Activated CD8-positive, alpha-beta memory T cell treated with anti-CD3 and anti-CD28 coated beads, Interleukin-2, amount 50 U/mL, for 24 hours (primary cell): ENCODE data around the gene ZNF200.
"Not testable (repeated sequence)": the region's sequence is repeated elsewhere in the genome, so short reads cannot be mapped to it uniquely, and the experiment has no call there.

ENCODE experiments used
- DNase-seq: peaks from one replicate; pipeline ENCODE4 v3.0.0-alpha.2; 2020; ENCODE audit errors: extremely low read depth

ZNF200 gene

GRCh38 chr16:3198334-3199072, 36.5 kb downstream of the ZNF200 start:
- DNase-seq: no peak

GRCh38 chr16:3197694-3198333, 37.1 kb downstream of the ZNF200 start:
- DNase-seq: not testable (repeated sequence)

- DNase-seq: no peak
Measured at GRCh38 chr16:3195975-3196374, 39.0 kb downstream of the ZNF200 start.

DNA sequence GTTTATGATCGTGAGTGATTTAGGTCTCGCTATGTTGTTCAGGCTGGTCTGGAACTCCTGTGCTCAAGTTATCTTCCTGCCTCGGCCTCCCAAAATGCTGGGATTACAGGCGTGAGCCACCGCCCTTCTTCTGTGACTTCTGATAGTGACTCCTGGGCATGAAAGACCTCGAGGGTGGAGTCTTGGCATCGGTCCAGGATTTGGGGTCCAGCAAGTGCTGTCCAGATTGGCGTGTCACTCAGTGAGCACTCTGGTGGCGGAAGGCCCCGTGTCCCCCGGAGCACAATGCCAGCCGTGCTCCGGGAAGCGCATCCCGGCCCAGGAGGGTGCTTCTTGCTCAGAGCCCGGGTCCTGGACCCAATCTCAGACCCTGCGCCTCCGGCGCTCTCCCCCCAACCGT, 40.2 kb downstream of the ZNF200 start:
- DNase-seq: no peak

GRCh38 chr16:3193221-3194212, 41.4 kb downstream of the ZNF200 start:
- no peak for DNase-seq

- no peak for DNase-seq
Measured at GRCh38 chr16:3192476-3193019, 42.4 kb downstream of the ZNF200 start.

DNA sequence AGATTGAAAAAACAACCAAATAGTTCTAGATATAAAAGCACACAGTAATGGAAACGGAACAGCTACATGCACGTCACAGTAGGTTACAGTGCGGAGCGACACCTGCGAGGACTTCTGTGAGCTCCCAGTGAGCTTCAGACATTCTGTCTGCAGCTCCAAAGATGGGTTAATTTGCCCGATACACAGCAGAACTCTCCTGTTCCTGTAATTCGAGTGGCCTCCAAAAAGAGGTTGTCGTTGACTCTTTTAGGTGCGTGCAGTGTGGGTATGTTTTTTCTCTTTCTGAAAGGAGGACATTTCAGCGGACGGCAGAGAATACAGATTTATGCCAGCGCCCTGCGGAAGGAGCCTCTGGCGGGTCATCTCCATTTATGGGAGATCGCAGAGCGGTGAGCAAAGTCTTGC, 44.0 kb downstream of the ZNF200 start:
- DNase-seq: no peak

GRCh38 chr16:3189869-3190268, 45.1 kb downstream of the ZNF200 start:
- DNase-seq: no peak

- no peak for DNase-seq
Measured at GRCh38 chr16:3188925-3189825, 45.8 kb downstream of the ZNF200 start.

GRCh38 chr16:3188675-3188924, 46.4 kb downstream of the ZNF200 start:
- no peak for DNase-seq

DNA sequence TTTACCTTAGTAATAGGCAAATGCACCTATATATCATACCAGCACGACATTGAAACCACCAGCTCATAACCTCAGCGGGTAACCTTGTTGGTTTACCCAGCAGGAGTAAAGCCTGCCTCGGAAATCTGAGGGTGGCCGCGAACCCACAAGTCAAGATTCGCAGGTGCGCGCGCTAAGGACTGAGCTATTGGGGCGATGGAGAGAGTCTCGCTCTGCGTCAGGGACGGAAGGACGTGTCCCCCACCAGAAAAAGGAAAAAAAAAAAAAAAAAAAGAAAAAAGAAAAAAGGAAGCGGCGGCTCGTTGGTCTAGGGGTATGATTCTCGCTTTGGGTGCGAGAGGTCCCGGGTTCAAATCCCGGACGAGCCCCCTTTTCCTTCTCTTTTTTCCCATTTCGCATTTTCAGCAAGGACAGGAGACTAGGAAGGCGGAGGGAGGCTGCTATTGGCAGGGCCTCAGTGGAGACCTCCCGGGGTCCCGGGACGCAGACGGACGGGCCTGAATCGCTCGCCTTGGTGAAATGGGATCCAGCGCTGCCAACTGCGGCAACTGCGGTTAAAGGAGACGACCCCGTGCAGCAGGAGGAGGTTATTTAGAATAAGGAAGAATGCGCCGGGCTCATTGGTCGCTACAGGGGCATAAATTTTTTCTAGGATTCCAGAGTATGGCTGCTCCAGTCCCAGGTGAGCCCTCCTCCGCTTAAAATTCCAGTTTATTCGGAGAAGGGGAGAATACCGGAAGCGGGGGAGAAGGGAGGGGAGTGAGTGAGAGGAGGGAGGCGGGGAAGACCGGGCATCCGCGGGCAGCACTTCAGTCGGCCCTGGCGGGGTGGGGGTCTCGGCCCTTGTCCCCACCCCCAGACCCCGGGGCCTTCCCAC, 46.9 kb downstream of the ZNF200 start, which contains the start of gene OR1F1:
Gene OR1F1, plus strand, starts transcription at position 407 of the 877 bp plus-strand sequence.
- peak; percentile 54 for DNase-seq

DNA sequence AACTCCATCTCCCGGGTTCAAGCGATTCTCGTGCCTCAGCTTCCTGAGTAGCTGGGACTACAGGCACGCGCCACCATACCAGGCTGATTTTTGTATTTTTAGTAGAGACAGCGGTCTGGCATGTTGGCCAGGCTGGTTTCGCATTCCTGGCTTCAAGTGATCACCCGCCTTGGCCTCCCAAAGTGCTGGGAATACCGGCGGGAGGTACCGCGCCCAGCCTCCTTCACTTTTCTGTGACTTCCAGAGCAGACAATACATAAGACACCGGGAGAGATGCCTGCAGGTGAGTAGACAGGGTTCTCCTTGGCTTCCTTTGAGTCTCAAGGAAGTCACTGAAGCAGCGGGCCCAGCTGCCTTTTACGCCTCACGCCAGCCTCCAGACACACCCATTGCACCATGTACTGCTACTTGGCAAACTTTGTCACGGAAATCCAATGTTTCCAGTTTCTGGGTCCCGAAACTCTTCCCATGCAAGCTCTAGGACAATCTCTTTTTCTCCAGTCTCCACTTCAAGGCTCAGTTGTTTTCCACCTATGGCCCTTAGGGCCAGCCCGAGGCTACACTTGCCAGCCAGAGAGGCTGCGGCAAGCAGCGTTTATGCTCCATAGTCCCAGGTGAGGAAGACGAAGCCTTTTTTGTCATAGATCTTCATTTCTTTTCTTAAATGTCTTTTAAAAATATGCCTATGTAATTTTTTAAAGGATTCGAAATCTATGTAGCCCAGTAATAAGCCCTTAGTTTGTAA, 47.8 kb downstream of the ZNF200 start:
- DNase-seq: no peak

DNA sequence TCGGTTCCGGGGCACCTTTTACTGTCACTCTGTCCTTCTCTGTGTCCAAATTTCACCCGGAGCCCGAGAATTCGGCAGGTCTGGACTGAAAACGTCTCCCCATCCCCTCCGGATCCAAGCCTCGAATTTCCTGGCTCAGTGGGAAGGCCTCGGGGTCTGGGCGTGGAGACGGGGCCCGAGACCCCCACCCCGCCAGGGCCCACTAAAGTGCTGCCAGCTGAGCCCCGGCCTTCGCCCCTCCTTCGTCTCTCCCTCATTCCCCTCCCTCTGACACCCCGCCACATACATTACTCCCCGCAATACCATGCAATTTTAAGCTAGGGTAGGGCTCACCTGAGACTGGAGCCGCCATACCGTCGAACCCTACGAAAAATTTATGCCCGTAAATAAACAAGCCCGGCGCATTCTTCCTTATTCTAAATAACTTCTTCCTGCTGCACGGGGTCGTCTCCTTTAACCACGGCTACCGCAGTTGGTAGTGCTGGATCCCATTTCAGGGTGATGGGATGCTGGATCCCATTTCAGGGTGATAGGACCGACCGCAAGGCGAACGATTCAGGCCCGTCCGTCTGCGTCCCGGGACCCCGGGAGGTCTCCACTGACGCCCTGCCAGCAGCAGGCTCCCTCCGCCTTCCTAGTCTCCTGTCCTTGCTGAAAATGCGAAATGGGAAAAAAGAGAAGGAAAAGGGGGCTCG, 51.4 kb downstream of the ZNF200 start:
- DNase-seq: no peak

- DNase-seq: no peak
Measured at GRCh38 chr16:3182608-3183444, 52.1 kb downstream of the ZNF200 start.

- not testable (repeated sequence) for DNase-seq
Measured at GRCh38 chr16:3182293-3182607, 52.7 kb downstream of the ZNF200 start.

DNA sequence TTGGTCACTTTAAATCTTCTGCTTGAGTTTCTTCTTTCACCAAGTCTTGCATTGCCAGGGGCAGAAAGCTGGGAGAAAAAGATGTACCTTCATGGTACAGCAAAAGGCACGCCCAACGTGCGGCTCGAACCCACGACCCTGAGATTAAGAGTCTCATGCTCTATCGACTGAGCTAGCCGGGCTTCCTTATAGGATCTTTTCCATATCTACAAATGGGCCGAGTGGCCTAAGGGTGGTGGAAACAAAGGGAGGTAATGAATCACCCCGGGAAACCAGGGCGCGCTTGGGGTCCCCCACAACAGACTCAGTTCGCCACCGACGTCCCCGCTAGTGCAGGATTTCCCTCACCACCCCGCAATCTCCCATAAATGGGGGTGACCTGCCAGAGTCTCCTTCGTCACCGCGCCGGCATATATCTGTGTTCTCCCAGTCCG, 54.5 kb downstream of the ZNF200 start:
- no peak for DNase-seq

DNA sequence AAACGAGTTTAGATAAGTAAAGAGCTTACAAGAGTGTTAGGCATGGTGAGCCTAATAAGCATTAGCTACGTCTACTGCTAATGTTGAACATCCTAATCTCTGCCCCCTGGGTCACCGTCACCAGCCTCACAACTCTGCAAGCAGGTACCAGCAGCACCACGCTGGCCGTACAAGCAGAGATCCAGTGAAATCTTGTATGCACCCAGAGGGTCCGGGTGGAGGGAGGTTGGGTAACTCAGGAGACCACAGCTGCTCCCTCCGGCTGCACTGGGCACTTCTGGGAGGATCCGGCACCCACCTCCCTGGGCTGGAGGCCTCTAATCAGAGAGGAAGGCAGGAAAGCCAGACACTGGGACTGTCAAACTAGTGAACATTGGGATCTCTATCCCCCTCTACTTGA, 55.3 kb downstream of the ZNF200 start:
- no peak for DNase-seq
